Measurements from ENCODE around the gene SYNGR1.

DNA sequence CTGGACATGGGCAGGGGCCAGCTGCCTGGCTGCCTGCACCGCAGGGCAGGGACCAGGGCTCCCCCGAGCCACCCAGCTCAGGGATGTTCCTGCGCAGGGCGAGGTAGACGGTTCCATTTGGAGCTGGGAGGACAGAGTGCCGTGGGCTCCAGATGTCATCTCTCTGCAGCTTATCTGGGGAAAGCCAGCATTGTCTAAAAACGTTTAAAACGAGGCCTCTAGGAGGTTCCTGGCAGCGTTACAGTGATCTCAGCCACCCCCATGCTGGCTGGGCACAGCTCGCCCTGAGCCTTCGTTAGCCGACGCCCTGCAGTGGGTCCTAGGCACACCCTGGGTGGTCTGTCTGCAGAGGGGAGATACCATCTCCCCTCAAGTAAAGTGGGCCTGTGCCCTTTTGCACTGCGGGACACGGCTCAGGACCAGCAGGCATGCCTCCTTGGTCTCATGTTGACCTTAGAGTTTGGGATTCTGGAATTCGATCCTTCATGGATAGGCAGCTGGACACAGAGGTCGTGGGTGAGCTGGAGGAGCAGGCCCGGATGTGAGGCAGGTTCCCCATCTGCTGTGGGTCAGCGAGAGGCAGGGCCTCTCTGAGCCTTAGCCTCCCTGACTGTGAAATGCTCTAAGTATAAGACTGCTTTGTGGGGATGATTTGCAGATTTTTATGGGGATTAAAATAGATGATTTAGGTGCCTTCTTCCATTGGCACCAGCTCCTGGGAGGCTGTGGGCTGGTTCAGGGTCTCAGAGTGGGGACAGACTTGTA, 14.1 kb downstream of the SYNGR1 start:
- TF ChIP-seq CTCF (IDR thresholded peaks at IDR 0.05; ENCODE audit: low read depth, low read length) (no peak), EZH2phosphoT487 (IDR thresholded peaks at IDR 0.05; ENCODE audit: low read depth) (no peak)

Measured in OCI-LY3 (cell line).